ENCODE data around the gene DPAGT1. TPM values are rescaled to one million over a fixed set of nuclear protein-coding genes. Genes with fewer than 3 reads are reported as not detected.

DPAGT1 gene
- total RNA-seq, 1 donor from 2014 or later = 12.1 TPM

GRCh38 chr11:119084663-119085436 lies 16.8 kb downstream of the DPAGT1 start, which contains the start of gene HMBS:
HMBS (plus strand) TSS chr11:119084881; CDS start chr11:119085034, 153 bp downstream.
- no peak for TF ChIP-seq CTCF (IDR thresholded peaks at IDR 0.05; ENCODE audit: insufficient read depth, low read length, severe bottlenecking)
- FAIRE-seq (no peak), DNase-seq (ENCODE audit: low read depth) (peak; percentile 89)
- Histone ChIP-seq H3K36me3 (ENCODE audit: control insufficient read depth, insufficient read depth, low read length) (peaks cover 16% of the 10 kb centered on the region), H3K4me3 (ENCODE audit: low read depth, low read length) (peak within 1 kb of the TSS; percentile 66), H3K27me3 (ENCODE audit: control insufficient read depth, insufficient read depth, low read length) (no peaks in the 10 kb centered on the region)

- Histone ChIP-seq H3K4me3 (ENCODE audit: low read depth, low read length) (no peak overlapping the region), H3K36me3 (ENCODE audit: control insufficient read depth, insufficient read depth, low read length) (peaks cover 23% of the 10 kb centered on the region), H3K27me3 (ENCODE audit: control insufficient read depth, insufficient read depth, low read length) (no peaks in the 10 kb centered on the region)
- FAIRE-seq (no peak), DNase-seq (ENCODE audit: low read depth) (no peak)
- no peak for TF ChIP-seq CTCF (IDR thresholded peaks at IDR 0.05; ENCODE audit: insufficient read depth, low read length, severe bottlenecking)
Measured at GRCh38 chr11:119081682-119082260, 19.9 kb downstream of the DPAGT1 start.

- TF ChIP-seq CTCF (IDR thresholded peaks at IDR 0.05; ENCODE audit: insufficient read depth, low read length, severe bottlenecking) = no peak
- no peak overlapping the region for H3K4me3 ChIP-seq (ENCODE audit: low read depth, low read length)
- H3K36me3 ChIP-seq (ENCODE audit: control insufficient read depth, insufficient read depth, low read length) = peaks cover 23% of the 10 kb centered on the region
- FAIRE-seq (peak; percentile 7), DNase-seq (ENCODE audit: low read depth) (no peak)
- H3K27me3 ChIP-seq (ENCODE audit: control insufficient read depth, insufficient read depth, low read length) = no peaks in the 10 kb centered on the region
Measured at GRCh38 chr11:119078675-119079420, 22.8 kb downstream of the DPAGT1 start.

GRCh38 chr11:119077839-119078238 lies 23.8 kb downstream of the DPAGT1 start:
- no peak for FAIRE-seq

More at GRCh38 chr11:119077839-119078238, 23.8 kb downstream of the DPAGT1 start:
- H3K27me3 ChIP-seq (ENCODE audit: control insufficient read depth, insufficient read depth, low read length) = no peaks in the 10 kb centered on the region
- TF ChIP-seq CTCF (IDR thresholded peaks at IDR 0.05; ENCODE audit: insufficient read depth, low read length, severe bottlenecking) = no peak
- DNase-seq (ENCODE audit: low read depth) = no peak
- peaks cover 26% of the 10 kb centered on the region for H3K36me3 ChIP-seq (ENCODE audit: control insufficient read depth, insufficient read depth, low read length)
- H3K4me3 ChIP-seq (ENCODE audit: low read depth, low read length) = no peak overlapping the region
